PFSK-1 (cell line): ENCODE results near the gene TRPV3.

Experiments
- POLR2AphosphoS5 ChIP-seq: IDR thresholded peaks from 2 replicates; pipeline ENCODE4 v1.6.1; 2012; ENCODE audit warnings: low read depth, mild to moderate bottlenecking, control low read depth, low read length, moderate library complexity
- REST ChIP-seq, 2 experiments: IDR thresholded peaks; 2 replicates each; pipeline versions ENCODE4 v1.6.1 to v1.8.0; 2011 to 2012; ENCODE audit warnings: low read depth in 2 of 2, low read length in 2 of 2, control low read depth in 1 of 2, inconsistent platforms in 1 of 2, mild to moderate bottlenecking in 1 of 2, moderate library complexity in 1 of 2; ENCODE audit not compliant: insufficient read depth in 1 of 2
- SIN3A ChIP-seq: IDR thresholded peaks from 2 replicates; pipeline ENCODE4 v1.6.1; 2012; ENCODE audit warnings: mild to moderate bottlenecking, low read length, moderate library complexity, borderline replicate concordance; ENCODE audit not compliant: insufficient read depth

- TF ChIP-seq SIN3A (no peak), POLR2AphosphoS5 (no peak), REST (IDR thresholded peaks at IDR 0.05; ENCODE audit: insufficient read depth in 1 of 2, low read depth in 2 of 2, low read length in 2 of 2) (no peak)
Observed at GRCh38 chr17:3512505-3513171, 45.0 kb downstream of the TRPV3 start.
